Neuronal stem cell (in vitro differentiated cells): ENCODE data around the gene TKTL1. TPM values are rescaled to one million over a fixed set of nuclear protein-coding genes. Genes with fewer than 3 reads are reported as not detected.
"Not testable (repeated sequence)": the region's sequence is repeated elsewhere in the genome, so short reads cannot be mapped to it uniquely, and the experiment has no call there.

Experiments
- DNase-seq: peaks from one replicate; pipeline ENCODE4 v3.0.0-alpha.2; 2013; ENCODE audit warnings: low spot score
- H2AFZ ChIP-seq: one replicate; pipeline ENCODE4 v1.6.1; 2013; ENCODE audit warnings: mild to moderate bottlenecking, low read length, inconsistent platforms
- H2AK5ac ChIP-seq: 2 replicates; pipeline ENCODE4 v1.6.1; 2013; ENCODE audit warnings: low read depth, mild to moderate bottlenecking, inconsistent platforms, low read length, moderate library complexity, mixed read lengths
- H2BK120ac ChIP-seq: 2 replicates; pipeline ENCODE4 v1.6.1; 2013; ENCODE audit warnings: low read depth, mild to moderate bottlenecking, inconsistent platforms, low read length, moderate library complexity, mixed read lengths
- H2BK12ac ChIP-seq: one replicate; pipeline ENCODE4 v1.6.1; 2013; ENCODE audit warnings: low read length, inconsistent platforms
- H2BK15ac ChIP-seq: 2 replicates; pipeline ENCODE4 v1.6.1; 2013; ENCODE audit warnings: mild to moderate bottlenecking, low read length, inconsistent platforms, mixed read lengths
- H2BK5ac ChIP-seq: one replicate; pipeline ENCODE4 v1.6.1; 2013; ENCODE audit warnings: inconsistent platforms, mild to moderate bottlenecking, low read length, moderate library complexity
- H3K14ac ChIP-seq: one replicate; pipeline ENCODE4 v1.6.1; 2013; ENCODE audit warnings: low read length, inconsistent platforms
- H3K18ac ChIP-seq: 2 replicates; pipeline ENCODE4 v1.6.1; 2013; ENCODE audit warnings: low read length, inconsistent platforms
- H3K23ac ChIP-seq: 2 replicates; pipeline ENCODE4 v1.6.1; 2013; ENCODE audit warnings: low read depth, mild to moderate bottlenecking, mixed read lengths, low read length, inconsistent platforms; ENCODE audit not compliant: poor library complexity
- H3K27ac ChIP-seq: replicated peaks from 3 replicates; pipeline ENCODE4 v1.5.1; 2013; ENCODE audit warnings: low read length, inconsistent platforms
- H3K27me3 ChIP-seq, 3 experiments: 2 replicates each; pipeline ENCODE4 v1.6.1; 2013; ENCODE audit warnings: low read length in 3 of 3, mild to moderate bottlenecking in 2 of 3, inconsistent platforms in 1 of 3, low read depth in 1 of 3, mixed read lengths in 1 of 3, moderate library complexity in 1 of 3; ENCODE audit not compliant: control insufficient read depth in 3 of 3, insufficient read depth in 3 of 3
- H3K36me3 ChIP-seq, 2 donors: replicated peaks in 1 of 2; 2 replicates each; pipeline ENCODE4 v1.6.1; 2013; ENCODE audit warnings: low read length in 2 of 2; ENCODE audit not compliant: control insufficient read depth in 2 of 2, insufficient read depth in 2 of 2
- H3K4ac ChIP-seq: 2 replicates; pipeline ENCODE4 v1.6.1; 2013; ENCODE audit warnings: inconsistent platforms, mild to moderate bottlenecking, low read length, moderate library complexity
- H3K4me1 ChIP-seq, 2 donors: 1 replicate in 1 of 2; 2 replicates in 1 of 2; pipeline ENCODE4 v1.6.1; 2013; ENCODE audit warnings: low read length in 2 of 2, low read depth in 1 of 2; ENCODE audit not compliant: control insufficient read depth in 2 of 2, insufficient read depth in 1 of 2
- H3K4me2 ChIP-seq: one replicate; pipeline ENCODE4 v1.6.1; 2013; ENCODE audit warnings: mild to moderate bottlenecking, low read length, inconsistent platforms; ENCODE audit not compliant: insufficient read depth, poor library complexity, severe bottlenecking
- H3K4me3 ChIP-seq, 2 donors: 2 replicates each; pipeline ENCODE4 v1.5.1; 2013; ENCODE audit warnings: low read length in 2 of 2, mild to moderate bottlenecking in 2 of 2, inconsistent platforms in 1 of 2, moderate library complexity in 1 of 2
- H3K79me1 ChIP-seq: one replicate; pipeline ENCODE4 v1.6.1; 2013; ENCODE audit warnings: low read depth, mild to moderate bottlenecking, inconsistent platforms, low read length, moderate library complexity
- H3K9ac ChIP-seq: one replicate; pipeline ENCODE4 v1.6.1; 2013; ENCODE audit warnings: mild to moderate bottlenecking, low read depth, low read length, inconsistent platforms; ENCODE audit not compliant: poor library complexity
- H3K9me3 ChIP-seq, 2 donors: replicated peaks in 1 of 2; 2 replicates each; pipeline versions ENCODE3 to v1.6.1; 2013; ENCODE audit warnings: low read length in 2 of 2, mild to moderate bottlenecking in 2 of 2, inconsistent platforms in 1 of 2, low read depth in 1 of 2, mixed read lengths in 1 of 2, moderate library complexity in 1 of 2; ENCODE audit not compliant: control insufficient read depth in 2 of 2, insufficient read depth in 1 of 2
- H4K8ac ChIP-seq: one replicate; pipeline ENCODE4 v1.6.1; 2013; ENCODE audit warnings: low read depth, mild to moderate bottlenecking, inconsistent platforms, low read length, moderate library complexity
- H4K91ac ChIP-seq: one replicate; pipeline ENCODE4 v1.6.1; 2013; ENCODE audit warnings: low read length, low read depth, mild to moderate bottlenecking, inconsistent platforms; ENCODE audit not compliant: poor library complexity
- WGBS, 2 donors: extraction: QIAGEN DNeasy Blood & Tissue Kit; methylation state at CpG; one replicate each; pipeline ENCODE4 v1.1.7; 2013; ENCODE audit warnings: missing lambda C conversion rate in 2 of 2, mixed read lengths in 1 of 2; ENCODE audit not compliant: insufficient read length in 2 of 2, insufficient replicate concordance in 1 of 2; ENCODE audit errors: extremely low coverage in 2 of 2; 5-methylcytosine and 5-hydroxymethylcytosine counted together
- polyA plus RNA-seq, 2 experiments: library from polyadenylated mRNA; stranded (reverse); fragments of 200-250 nt; gene quantifications; one replicate each; pipeline ENCODE4 v1.2.3, GENCODE V29; 2013

Gene TKTL1
- polyA plus RNA-seq (2013, experiment 1 of 2): 2.4 TPM
- polyA plus RNA-seq (2013, experiment 2 of 2): 2.1 TPM

GRCh38 chrX:154295664-154296310 lies at the start of gene TKTL1:
Gene TKTL1, plus strand, starts transcription at chrX:154295795. Its CDS starts 65 bp downstream, at chrX:154295860.
- H2AFZ ChIP-seq: no peak within 1 kb of the TSS
- no peak within 1 kb of the TSS for H2BK15ac ChIP-seq
- H4K8ac ChIP-seq: no peak within 1 kb of the TSS
- no peak within 1 kb of the TSS for H3K4me3 ChIP-seq
- no peaks in the 10 kb centered on the region for H3K9me3 ChIP-seq
- H3K27me3 ChIP-seq: peaks cover 0 to 4% (median 0%) of the 10 kb centered on the region in 3 experiments
- H2AK5ac ChIP-seq: no peak within 1 kb of the TSS
- no peak for DNase-seq
- H3K18ac ChIP-seq: no peak within 1 kb of the TSS
- H3K14ac ChIP-seq: no peak within 1 kb of the TSS
- H3K4ac ChIP-seq: no peak within 1 kb of the TSS
- H2BK120ac ChIP-seq: no peak within 1 kb of the TSS
- H3K23ac ChIP-seq: no peak within 1 kb of the TSS
- no peak within 1 kb of the TSS for H2BK5ac ChIP-seq
- no CpG with 5 or more reads among the region's 37 CpGs for WGBS, 2 donors
- no peaks in the 10 kb centered on the region for H3K4me1 ChIP-seq
- no peak within 1 kb of the TSS for H3K27ac ChIP-seq
- H4K91ac ChIP-seq: no peak within 1 kb of the TSS
- no peaks in the 10 kb centered on the region for H3K79me1 ChIP-seq
- no peak within 1 kb of the TSS for H2BK12ac ChIP-seq
- H3K9ac ChIP-seq: no peak within 1 kb of the TSS
- no peaks in the 10 kb centered on the region for H3K36me3 ChIP-seq
- H3K4me2 ChIP-seq: no peak within 1 kb of the TSS

- not testable (repeated sequence) for H2BK12ac ChIP-seq, DNase-seq, H4K91ac ChIP-seq, H3K23ac ChIP-seq, H3K27ac ChIP-seq, H3K79me1 ChIP-seq, H3K4ac ChIP-seq, H3K18ac ChIP-seq, H3K9ac ChIP-seq, H2AFZ ChIP-seq, H3K4me2 ChIP-seq, H2BK5ac ChIP-seq, H3K14ac ChIP-seq, H3K4me3 ChIP-seq, H2BK15ac ChIP-seq, H3K27me3 ChIP-seq, H3K36me3 ChIP-seq, H2AK5ac ChIP-seq, H3K4me1 ChIP-seq, H4K8ac ChIP-seq, H3K9me3 ChIP-seq, H2BK120ac ChIP-seq
- no CpG with 5 or more reads among the region's 17 CpGs for WGBS, 2 donors
Measured at GRCh38 chrX:154247377-154248045, 48.1 kb upstream of the TKTL1 start.

- not testable (repeated sequence) for H3K23ac ChIP-seq, H3K9me3 ChIP-seq, H3K9ac ChIP-seq, H2AFZ ChIP-seq, H2BK120ac ChIP-seq, H4K91ac ChIP-seq, H3K4ac ChIP-seq, H3K27ac ChIP-seq, H3K18ac ChIP-seq, H4K8ac ChIP-seq, H2BK12ac ChIP-seq, H3K14ac ChIP-seq, H3K27me3 ChIP-seq, H3K4me1 ChIP-seq, H3K36me3 ChIP-seq, H2AK5ac ChIP-seq, H3K4me2 ChIP-seq, H2BK5ac ChIP-seq, DNase-seq, H3K79me1 ChIP-seq, H2BK15ac ChIP-seq, H3K4me3 ChIP-seq
- WGBS, 2 donors: no CpG with 5 or more reads among the region's 10 CpGs
Measured at GRCh38 chrX:154248076-154248475, 47.5 kb upstream of the TKTL1 start.

GRCh38 chrX:154257282-154257681 lies 38.3 kb upstream of the TKTL1 start, which contains the start of gene OPN1MW3:
Gene OPN1MW3, plus strand, starts transcription at chrX:154257582. Its CDS starts 38 bp downstream, at chrX:154257620.
- not testable (repeated sequence) for H3K79me1 ChIP-seq, H2AFZ ChIP-seq, H3K23ac ChIP-seq, H3K18ac ChIP-seq, H2BK12ac ChIP-seq, H3K4ac ChIP-seq, H3K36me3 ChIP-seq, H3K4me1 ChIP-seq, H2AK5ac ChIP-seq, H3K4me3 ChIP-seq, DNase-seq, H4K91ac ChIP-seq, H2BK120ac ChIP-seq, H3K27me3 ChIP-seq, H3K27ac ChIP-seq, H4K8ac ChIP-seq, H2BK15ac ChIP-seq, H3K4me2 ChIP-seq, H3K9me3 ChIP-seq, H3K9ac ChIP-seq, H3K14ac ChIP-seq, H2BK5ac ChIP-seq
- no CpG with 5 or more reads among the region's 17 CpGs for WGBS, 2 donors
